Transverse colon (tissue), 4 donors: ENCODE data around the gene DMRT1. TPM values are rescaled to one million over a fixed set of nuclear protein-coding genes. Genes with fewer than 3 reads are reported as not detected.

Source experiments
- DNase-seq: peaks from one replicate; pipeline ENCODE4 v3.0.0-alpha.2; 2019
- H3K27ac ChIP-seq, 4 donors: fragments of 200-600 bp; sonication (generic); 2 replicates each; pipeline ENCODE4 v1.5.1; 2016 to 2018; ENCODE audit warnings: inconsistent platforms in 4 of 4
- H3K27me3 ChIP-seq: fragments of 200-600 bp; sonication (generic); 2 replicates; pipeline ENCODE4 v1.5.1; 2017; ENCODE audit warnings: inconsistent platforms
- H3K36me3 ChIP-seq, 4 donors: fragments of 200-600 bp; sonication (generic); 2 replicates each; pipeline ENCODE4 v1.5.1; 2017 to 2019; ENCODE audit warnings: inconsistent platforms in 4 of 4
- H3K4me1 ChIP-seq, 4 donors: fragments of 200-600 bp; sonication (generic); 2 replicates each; pipeline ENCODE4 v1.5.1; 2017 to 2020; ENCODE audit warnings: inconsistent platforms in 4 of 4
- H3K4me3 ChIP-seq, 4 donors: fragments of 200-600 bp; sonication (generic); 1 replicate in 1 of 4; 2 replicates in 3 of 4; pipeline versions ENCODE4 v1.5.1 to v1.6.1; 2017 to 2019; ENCODE audit warnings: inconsistent platforms in 4 of 4
- H3K9me3 ChIP-seq, 2 donors: fragments of 200-600 bp; sonication (generic); 2 replicates each; pipeline ENCODE4 v1.5.1; 2017 to 2019; ENCODE audit warnings: inconsistent platforms in 2 of 2
- CTCF ChIP-seq, 5 experiments: fragments of 200-600 bp in 3 of 5; fragments of 450-650 bp in 2 of 5; sonication (generic) in 3 of 5; IDR thresholded peaks; 1 replicate in 2 of 5; 2 replicates in 3 of 5; pipeline ENCODE4 v1.5.1; 2016 to 2017; ENCODE audit warnings: antibody characterized with exemption in 5 of 5, inconsistent platforms in 3 of 5, mild to moderate bottlenecking in 2 of 5, moderate library complexity in 1 of 5
- EP300 ChIP-seq: sonication (generic); formaldehyde crosslinking; IDR thresholded peaks from one replicate; pipeline ENCODE4 v1.6.1; 2017; ENCODE audit warnings: antibody characterized with exemption, low read depth
- POLR2A ChIP-seq: fragments of 450-650 bp; IDR thresholded peaks from one replicate; pipeline ENCODE4 v1.6.1; 2016; ENCODE audit warnings: antibody characterized with exemption, mild to moderate bottlenecking, moderate library complexity
- POLR2AphosphoS5 ChIP-seq, 3 donors: sonication (generic); formaldehyde crosslinking; IDR thresholded peaks; one replicate each; pipeline ENCODE4 v1.6.1; 2016; ENCODE audit warnings: antibody characterized with exemption in 3 of 3
- WGBS, 2 donors: methylation state at CpG; one replicate each; pipeline ENCODE4 v1.1.5; 2018; ENCODE audit warnings: low coverage in 1 of 2; 5-methylcytosine and 5-hydroxymethylcytosine counted together
- in situ Hi-C, 4 donors: fragments of 200-750 bp; cut with MboI; loops; one replicate each; pipeline versions ENCODE4 v1.15.0 to v1.15.1; 2017; ENCODE audit warnings: low sequenced_read_pairs in 3 of 4, low pct_ligation_motif_present in 1 of 4, low pct_unique_long_range_greater_than_20kb in 1 of 4
- intact Hi-C: fragments of 100-400 bp; cut with DNase I; formaldehyde crosslinking; loops from one replicate; pipeline ENCODE4 v1.15.1; 2023; ENCODE audit warnings: low total_unique reads
- total RNA-seq, 4 donors: library from RNA; depleted of rRNA; stranded (reverse); fragments of >200 nt; gene quantifications; one replicate each; pipeline ENCODE4 v1.1.0, GENCODE V29; 2016

The DMRT1 gene
- total RNA-seq, 4 donors from 2014 or later = not detected

DNA sequence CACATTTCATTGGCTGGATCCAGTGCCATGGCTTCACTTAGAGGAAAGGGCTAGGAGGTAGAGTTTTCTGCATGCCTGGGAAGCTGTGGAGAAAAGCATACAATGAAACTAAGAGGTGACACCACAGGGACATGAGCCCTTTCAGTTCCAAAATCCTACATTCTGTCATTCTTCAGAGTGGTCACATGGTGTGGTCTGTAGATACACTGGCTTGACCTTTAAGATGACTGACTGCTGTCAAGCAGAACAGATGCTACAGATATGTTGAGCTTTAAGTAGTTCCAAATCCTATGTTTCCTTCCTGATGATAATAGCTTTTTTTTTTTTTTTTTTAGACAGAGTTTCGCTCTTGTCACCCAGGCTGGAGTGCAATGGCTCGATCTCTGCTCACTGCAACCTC, 161.2 kb downstream of the DMRT1 start:
- in situ Hi-C loops = loop anchor here (10.0 to 25.0 kb wide), 2 partner anchors 108 to 390 kb away; no protein-coding TSS in a partner anchor
- Histone ChIP-seq H3K27me3 (peaks cover 28% of the 10 kb centered on the region), H3K36me3 (no peaks in the 10 kb centered on the region), H3K9me3 (no peaks in the 10 kb centered on the region), H3K4me3 (no peak overlapping the region), H3K4me1 (peaks cover 0 to 6% (median 0%) of the 10 kb centered on the region in 4 donors), H3K27ac (no peak overlapping the region)
- WGBS, 2 donors = 100% methylated on average over 1 to 2 of the region's 2 CpGs
- TF ChIP-seq CTCF (IDR thresholded peaks at IDR 0.05) (no peak), POLR2A (no peak), POLR2AphosphoS5 (IDR thresholded peaks at IDR 0.05) (no peak), EP300 (no peak)
- intact Hi-C loops = no loop called here
- DNase-seq = no peak

DNA sequence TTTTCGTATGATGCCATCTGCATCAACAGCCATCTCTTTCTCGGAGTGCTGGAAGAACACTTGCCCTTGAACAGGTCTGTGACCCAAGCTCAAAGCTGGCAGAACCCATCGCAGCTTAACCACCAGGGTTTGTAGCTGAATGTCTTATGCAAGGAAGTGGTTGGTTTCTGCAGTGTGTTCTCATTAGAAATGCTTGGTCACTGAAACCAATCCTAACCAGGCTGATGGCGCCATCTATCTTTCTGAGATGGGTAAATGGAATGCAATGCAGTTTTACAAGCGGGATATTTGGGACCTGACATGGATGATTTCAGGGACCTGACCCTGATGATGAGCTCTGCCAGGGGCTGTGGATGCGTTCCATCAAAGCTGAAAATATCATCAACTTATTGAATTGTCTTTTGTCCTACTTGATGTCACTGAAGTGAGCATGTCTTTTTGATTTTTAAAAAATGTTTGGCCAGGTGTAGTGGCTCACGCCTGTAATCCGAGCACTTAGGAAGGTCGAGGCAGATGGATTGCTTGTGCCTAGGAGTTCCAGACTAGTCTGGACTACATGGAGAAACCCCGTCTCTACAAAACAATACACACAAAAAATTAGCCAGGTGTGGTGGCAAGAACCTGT, 163.7 kb downstream of the DMRT1 start:
- Histone ChIP-seq H3K9me3 (no peaks in the 10 kb centered on the region), H3K27ac (no peak overlapping the region), H3K4me3 (no peak overlapping the region), H3K36me3 (no peaks in the 10 kb centered on the region), H3K27me3 (peaks cover 46% of the 10 kb centered on the region), H3K4me1 (peaks cover 0 to 6% (median 0%) of the 10 kb centered on the region in 4 donors)
- TF ChIP-seq CTCF (IDR thresholded peaks at IDR 0.05) (peak in 4 of 5 experiments; percentile 35 to 41 (median 38)), EP300 (no peak)
- DNase-seq = no peak
- 45 to 56% methylated on average over 7 to 10 of the region's 10 CpGs for WGBS, 2 donors
- intact Hi-C loops = no loop called here
- in situ Hi-C loops = loop anchor here (5.0 to 25.0 kb wide), 3 partner anchors 110 to 393 kb away; no protein-coding TSS in a partner anchor

GRCh38 chr9:1007312-1007711, 165.8 kb downstream of the DMRT1 start:
- 69 to 86% methylated on average over 3 of the region's 3 CpGs for WGBS, 2 donors
- in situ Hi-C loops (loop anchor here (5.0 to 25.0 kb wide), 3 partner anchors 113 to 395 kb away; no protein-coding TSS in a partner anchor), intact Hi-C loops (no loop called here)
- Histone ChIP-seq H3K36me3 (no peaks in the 10 kb centered on the region), H3K4me1 (peaks cover 0 to 6% (median 0%) of the 10 kb centered on the region in 4 donors), H3K9me3 (no peaks in the 10 kb centered on the region), H3K27ac (no peak overlapping the region), H3K4me3 (no peak overlapping the region), H3K27me3 (peaks cover 47% of the 10 kb centered on the region)
- no peak for TF ChIP-seq EP300
- no peak for TF ChIP-seq POLR2AphosphoS5 (IDR thresholded peaks at IDR 0.05)
- TF ChIP-seq CTCF (IDR thresholded peaks at IDR 0.05) = no peak
- no peak for DNase-seq

DNA sequence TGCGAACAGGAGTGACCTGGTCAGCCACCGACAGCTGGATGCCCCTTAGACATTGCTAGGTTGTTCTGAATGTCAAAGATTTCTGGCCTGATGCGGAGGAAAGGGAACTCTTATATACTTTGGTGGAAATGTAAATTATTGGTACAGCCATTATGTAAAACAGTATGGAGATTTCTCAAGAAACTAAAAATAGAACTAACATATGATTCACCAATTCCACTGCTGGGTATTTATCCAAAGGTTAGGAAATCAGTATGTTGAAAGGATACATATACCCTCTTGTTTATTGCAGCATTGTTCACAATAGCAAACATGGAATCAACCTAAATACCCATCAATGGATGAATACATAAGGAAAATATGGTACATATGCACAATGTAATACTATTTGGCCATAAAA, 166.7 kb downstream of the DMRT1 start:
- no peak overlapping the region for H3K27ac ChIP-seq
- peaks cover 0 to 6% (median 0%) of the 10 kb centered on the region in 4 donors for H3K4me1 ChIP-seq
- no peak for DNase-seq
- H3K27me3 ChIP-seq = peaks cover 48% of the 10 kb centered on the region
- no peak for TF ChIP-seq CTCF (IDR thresholded peaks at IDR 0.05)
- no peak for TF ChIP-seq POLR2AphosphoS5 (IDR thresholded peaks at IDR 0.05)
- TF ChIP-seq EP300 = no peak
- no peak for TF ChIP-seq POLR2A
- WGBS, 2 donors = 89 to 90% methylated on average over 3 of the region's 3 CpGs
- intact Hi-C loops = no loop called here
- H3K4me3 ChIP-seq = no peak overlapping the region
- no peaks in the 10 kb centered on the region for H3K9me3 ChIP-seq
- in situ Hi-C loops = loop anchor here (5.0 to 25.0 kb wide), 3 partner anchors 113 to 396 kb away; no protein-coding TSS in a partner anchor
- no peaks in the 10 kb centered on the region for H3K36me3 ChIP-seq
